KMS-11 (cell line): ENCODE results near the gene COMMD3.

Experiments
- H2AFZ ChIP-seq: fragments of 200-600 bp; sonication (generic); 2 replicates; pipeline ENCODE4 v1.6.1; 2016; ENCODE audit warnings: antibody characterized with exemption, mixed run types, low read depth
- H3K27ac ChIP-seq: fragments of 200-600 bp; sonication (generic); 2 replicates; pipeline ENCODE4 v1.6.1; 2016; ENCODE audit warnings: mild to moderate bottlenecking, mixed run types
- H3K27me3 ChIP-seq: fragments of 200-600 bp; sonication (generic); 2 replicates; pipeline ENCODE4 v1.6.1; 2017; ENCODE audit warnings: mild to moderate bottlenecking, low read depth, mixed run types, moderate library complexity; ENCODE audit not compliant: insufficient read depth
- H3K36me3 ChIP-seq: fragments of 200-600 bp; sonication (generic); 2 replicates; pipeline ENCODE4 v1.6.1; 2017; ENCODE audit warnings: mild to moderate bottlenecking, mixed run types; ENCODE audit not compliant: insufficient read depth
- H3K4me1 ChIP-seq: fragments of 200-600 bp; sonication (generic); 2 replicates; pipeline ENCODE4 v1.6.1; 2016; ENCODE audit warnings: mild to moderate bottlenecking, low read depth, mixed run types; ENCODE audit not compliant: poor library complexity, severe bottlenecking
- H3K4me2 ChIP-seq: fragments of 200-600 bp; sonication (generic); 2 replicates; pipeline ENCODE4 v1.7.0; 2016; ENCODE audit warnings: mild to moderate bottlenecking, mixed run types
- H3K4me3 ChIP-seq: fragments of 200-600 bp; sonication (generic); IDR thresholded peaks from 2 replicates; pipeline ENCODE4 v1.6.1; 2017; ENCODE audit warnings: low read depth, low read length, mixed read lengths; ENCODE audit not compliant: insufficient read depth
- H3K79me2 ChIP-seq: fragments of 200-600 bp; sonication (generic); 2 replicates; pipeline ENCODE4 v1.6.1; 2016; ENCODE audit warnings: low read depth, mixed run types; ENCODE audit not compliant: insufficient read depth
- H3K9ac ChIP-seq: fragments of 200-600 bp; sonication (generic); 2 replicates; pipeline ENCODE4 v1.6.1; 2016; ENCODE audit warnings: mild to moderate bottlenecking, mixed run types
- H4K20me1 ChIP-seq: fragments of 200-600 bp; sonication (generic); 2 replicates; pipeline ENCODE4 v1.6.1; 2016; ENCODE audit warnings: mild to moderate bottlenecking, mixed run types; ENCODE audit not compliant: insufficient read depth
- TF ChIP-seq, protein P1 (sequence below): fragments of 200-600 bp; sonication (generic); conservative IDR thresholded peaks from 2 replicates; pipeline ENCODE4 v1.6.1; 2017; ENCODE audit warnings: low read depth, mild to moderate bottlenecking, antibody characterized with exemption, low read length, moderate library complexity, mixed read lengths

Gene COMMD3

DNA sequence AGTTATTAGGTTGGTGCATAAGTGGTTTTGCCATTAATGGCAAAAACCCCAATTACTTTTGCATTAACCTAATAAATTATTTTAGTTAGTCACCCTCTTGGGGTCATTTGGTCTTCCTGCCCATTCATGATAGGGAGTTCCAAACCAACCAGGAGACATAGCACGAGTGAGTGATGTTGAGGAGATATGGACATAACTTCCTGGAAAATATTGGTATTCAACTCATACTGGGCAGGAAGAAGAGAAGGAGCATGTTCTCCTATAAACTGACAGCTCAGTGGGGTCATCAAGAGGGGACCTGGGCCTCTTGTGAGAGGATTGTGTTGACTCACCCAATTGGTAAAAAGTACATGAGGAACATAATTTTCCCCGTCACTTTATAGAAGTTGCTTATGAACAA is 52.8 kb downstream of the COMMD3 start:
- no peak overlapping the region for H3K4me3 ChIP-seq
- no peak overlapping the region for H2AFZ ChIP-seq
- no peak overlapping the region for H3K4me2 ChIP-seq
- H3K9ac ChIP-seq, result no peak overlapping the region
- no peaks in the 10 kb centered on the region for H3K27me3 ChIP-seq
- H3K36me3 ChIP-seq, result no peaks in the 10 kb centered on the region
- no peak overlapping the region for H3K27ac ChIP-seq
- H3K79me2 ChIP-seq, result no peaks in the 10 kb centered on the region
- peaks cover 42% of the 10 kb centered on the region for H3K4me1 ChIP-seq
- TF ChIP-seq, protein P1, sequence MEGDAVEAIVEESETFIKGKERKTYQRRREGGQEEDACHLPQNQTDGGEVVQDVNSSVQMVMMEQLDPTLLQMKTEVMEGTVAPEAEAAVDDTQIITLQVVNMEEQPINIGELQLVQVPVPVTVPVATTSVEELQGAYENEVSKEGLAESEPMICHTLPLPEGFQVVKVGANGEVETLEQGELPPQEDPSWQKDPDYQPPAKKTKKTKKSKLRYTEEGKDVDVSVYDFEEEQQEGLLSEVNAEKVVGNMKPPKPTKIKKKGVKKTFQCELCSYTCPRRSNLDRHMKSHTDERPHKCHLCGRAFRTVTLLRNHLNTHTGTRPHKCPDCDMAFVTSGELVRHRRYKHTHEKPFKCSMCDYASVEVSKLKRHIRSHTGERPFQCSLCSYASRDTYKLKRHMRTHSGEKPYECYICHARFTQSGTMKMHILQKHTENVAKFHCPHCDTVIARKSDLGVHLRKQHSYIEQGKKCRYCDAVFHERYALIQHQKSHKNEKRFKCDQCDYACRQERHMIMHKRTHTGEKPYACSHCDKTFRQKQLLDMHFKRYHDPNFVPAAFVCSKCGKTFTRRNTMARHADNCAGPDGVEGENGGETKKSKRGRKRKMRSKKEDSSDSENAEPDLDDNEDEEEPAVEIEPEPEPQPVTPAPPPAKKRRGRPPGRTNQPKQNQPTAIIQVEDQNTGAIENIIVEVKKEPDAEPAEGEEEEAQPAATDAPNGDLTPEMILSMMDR, result no peak
- no peaks in the 10 kb centered on the region for H4K20me1 ChIP-seq

DNA sequence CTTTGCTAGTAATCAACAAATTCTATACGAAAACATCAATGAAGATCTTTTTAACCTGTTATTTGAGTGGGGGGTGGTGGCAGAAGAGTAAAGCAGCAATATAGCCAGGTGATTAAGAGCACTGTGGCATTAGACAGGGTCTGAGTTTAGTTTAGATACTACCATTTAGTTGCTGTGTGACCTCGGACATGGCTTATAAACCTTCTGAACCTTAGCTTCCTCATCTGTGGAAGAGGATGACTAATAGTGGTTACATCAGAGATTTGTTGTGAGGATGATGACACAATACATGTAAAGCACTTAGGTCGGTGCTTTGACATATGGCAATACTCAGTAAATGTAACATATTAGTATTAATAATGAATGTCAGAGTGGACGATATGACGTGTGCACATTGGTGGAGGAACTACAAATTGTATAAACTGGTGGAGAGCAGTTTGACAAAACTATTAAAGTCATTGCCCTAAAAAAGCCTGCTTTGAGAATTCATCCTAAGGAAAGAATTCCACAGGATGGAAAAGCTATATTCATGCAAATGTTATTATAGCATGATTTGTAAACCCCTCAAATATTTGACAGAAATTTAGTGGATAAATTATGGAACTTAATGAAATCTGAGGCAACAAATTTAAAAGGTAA is 53.4 kb downstream of the COMMD3 start:
- Histone ChIP-seq H3K4me2 (no peak overlapping the region), H3K9ac (no peak overlapping the region), H4K20me1 (no peaks in the 10 kb centered on the region), H3K79me2 (no peaks in the 10 kb centered on the region), H3K4me1 (peaks cover 42% of the 10 kb centered on the region), H3K27ac (no peak overlapping the region), H2AFZ (no peak overlapping the region), H3K36me3 (no peaks in the 10 kb centered on the region), H3K27me3 (no peaks in the 10 kb centered on the region), H3K4me3 (no peak overlapping the region)
- TF ChIP-seq, protein P1, result no peak
